Measurements from ENCODE around the gene MSRB1. TPM values are rescaled to one million over a fixed set of nuclear protein-coding genes. Genes with fewer than 3 reads are reported as not detected.
"Not testable (repeated sequence)": the region's sequence is repeated elsewhere in the genome, so short reads cannot be mapped to it uniquely, and the experiment has no call there.

MSRB1 gene
- total RNA-seq, 1 donor, result 40.1 TPM

- DNase-seq (ENCODE audit: low read depth in 2 of 3, low spot score in 2 of 3), result no peak
Measured at GRCh38 chr16:1903845-1904840, 38.9 kb downstream of the MSRB1 start.

DNA sequence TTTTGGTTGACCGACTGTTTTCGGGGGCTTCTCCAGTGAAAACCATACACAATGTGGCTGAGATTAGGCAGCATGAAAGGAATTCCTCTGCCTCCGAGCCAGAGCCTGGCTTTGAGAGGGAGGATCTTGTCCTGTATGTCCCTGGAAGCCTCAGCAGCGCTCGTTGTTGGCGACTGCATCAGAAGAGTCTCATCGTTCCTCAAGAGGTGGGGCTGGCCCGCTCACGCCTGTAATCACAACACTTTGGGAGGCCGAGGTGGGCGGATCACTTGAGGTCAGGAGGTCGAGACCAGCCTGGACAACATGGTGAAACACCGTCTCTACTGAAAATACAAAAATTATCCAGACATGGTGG, 39.8 kb downstream of the MSRB1 start:
- DNase-seq (ENCODE audit: low read depth in 2 of 3, low spot score in 2 of 3), result no peak

GRCh38 chr16:1902547-1903219, 40.3 kb downstream of the MSRB1 start:
- DNase-seq (ENCODE audit: low read depth in 2 of 3, low spot score in 2 of 3), result no peak

GRCh38 chr16:1900452-1900774, 42.6 kb downstream of the MSRB1 start:
- no peak for DNase-seq (ENCODE audit: low read depth in 2 of 3, low spot score in 2 of 3)

GRCh38 chr16:1899641-1900451, 43.2 kb downstream of the MSRB1 start:
- no peak for DNase-seq (ENCODE audit: low read depth in 2 of 3, low spot score in 2 of 3)

- DNase-seq (ENCODE audit: low read depth in 2 of 3, low spot score in 2 of 3), result not testable (repeated sequence)
Measured at GRCh38 chr16:1897692-1898091, 45.3 kb downstream of the MSRB1 start.

DNA sequence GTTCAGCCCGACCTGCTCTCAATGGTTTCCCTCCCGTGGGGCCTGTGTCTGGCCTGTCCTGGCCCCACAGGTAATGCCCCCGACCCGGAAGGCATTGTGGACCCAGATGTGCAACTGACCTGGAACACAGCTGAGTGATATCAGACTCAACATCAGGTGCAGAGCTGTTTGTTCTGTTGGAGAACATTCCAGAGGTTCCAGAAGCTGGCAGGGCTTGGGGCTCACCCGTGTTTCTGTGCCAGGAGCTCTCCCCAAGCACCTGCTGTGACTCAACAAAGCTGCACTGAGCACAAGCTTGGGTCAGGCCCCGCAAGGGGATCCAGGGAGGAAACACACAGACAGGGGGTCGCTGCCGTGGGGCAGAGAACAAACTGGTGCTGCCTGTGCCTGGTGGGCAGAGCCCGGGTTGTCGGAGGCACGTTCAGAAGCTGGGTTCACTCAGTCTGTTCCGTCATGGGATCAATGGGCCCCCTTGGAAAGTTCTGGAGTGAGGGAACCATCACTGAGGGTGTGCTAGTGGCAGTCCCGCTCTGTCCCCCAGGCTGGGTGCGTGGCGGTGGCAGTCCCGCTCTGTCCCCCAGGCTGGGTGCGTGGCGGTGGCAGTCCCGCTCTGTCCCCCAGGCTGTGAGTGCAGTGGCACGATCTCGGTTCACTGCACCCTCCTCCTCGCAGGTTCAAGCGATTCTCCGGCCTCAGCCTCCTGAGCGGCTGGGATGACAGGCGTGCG, 46.9 kb downstream of the MSRB1 start:
- DNase-seq (ENCODE audit: low read depth in 2 of 3, low spot score in 2 of 3), result no peak

DNA sequence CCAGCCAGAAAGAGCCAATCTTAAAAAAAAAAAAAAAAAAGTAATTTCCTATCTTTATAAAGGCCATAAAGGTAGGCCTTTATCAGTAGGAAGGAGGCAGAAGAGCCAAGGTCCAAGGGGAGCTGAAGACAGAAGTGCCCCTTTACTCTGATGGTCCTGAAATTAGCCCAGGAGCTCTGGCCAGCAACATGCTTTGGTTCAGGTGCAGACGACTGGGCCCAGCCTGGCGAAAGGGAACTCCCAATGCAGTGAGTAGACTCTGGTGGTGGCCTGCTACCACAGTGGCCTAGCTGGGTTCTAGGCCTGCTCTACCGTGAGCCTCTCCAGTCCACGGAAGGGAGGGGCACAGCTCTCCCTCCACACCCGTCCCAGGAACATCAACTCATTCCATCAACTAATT, 47.9 kb downstream of the MSRB1 start:
- DNase-seq (ENCODE audit: low read depth in 2 of 3, low spot score in 2 of 3), result no peak

DNA sequence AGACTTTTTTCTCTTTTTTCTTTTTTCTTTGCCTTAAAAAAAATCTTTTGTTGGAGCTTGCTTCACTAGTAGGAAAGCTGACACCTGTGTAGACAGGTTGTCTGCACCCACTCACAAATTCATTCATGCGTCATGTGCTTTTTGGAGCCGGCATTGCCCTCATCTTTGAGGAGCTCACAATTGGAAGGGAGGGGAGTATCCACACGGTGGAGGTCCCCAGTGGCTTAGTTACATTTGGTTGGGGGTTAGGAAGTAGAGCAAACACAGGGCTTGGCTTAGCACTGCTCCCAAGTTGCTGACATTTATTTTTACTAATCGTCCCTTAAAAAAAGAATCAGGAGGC, 52.3 kb downstream of the MSRB1 start:
- no peak for DNase-seq (ENCODE audit: low read depth in 2 of 3, low spot score in 2 of 3)

GRCh38 chr16:1890024-1890707, 52.8 kb downstream of the MSRB1 start:
- DNase-seq (ENCODE audit: low read depth in 2 of 3, low spot score in 2 of 3), result no peak

Small RNAs within 50 kb of the gene (small RNA-seq; reads per million reads assigned to genes)
- not detected for gene AC005363.2
- not detected for gene SNORA10
- gene SNORA64, result not detected

Other genes starting within 250 kb of the MSRB1 start
- 179 TPM for gene MAPK8IP3, start 237.0 kb downstream of the MSRB1 start, total RNA-seq
- gene NME3, start 171.7 kb downstream of the MSRB1 start, total RNA-seq, result 46.3 TPM
- 17.2 TPM for gene EME2, start 170.4 kb downstream of the MSRB1 start, total RNA-seq
- 80.8 TPM for gene MRPS34, start 170.1 kb downstream of the MSRB1 start, total RNA-seq
- gene SPSB3, start 160.6 kb downstream of the MSRB1 start, total RNA-seq, result 102 TPM
- gene NUBP2, start 160.2 kb downstream of the MSRB1 start, total RNA-seq, result 75.9 TPM
- gene IGFALS, start 149.5 kb downstream of the MSRB1 start, total RNA-seq, result 0.81 TPM
- gene HAGH, start 116.4 kb downstream of the MSRB1 start, total RNA-seq, result 46.6 TPM
- gene FAHD1, start 116.0 kb downstream of the MSRB1 start, total RNA-seq, result 46.6 TPM
- 0.54 TPM for gene MEIOB, start 71.0 kb downstream of the MSRB1 start, total RNA-seq
- not detected for gene HS3ST6, start 24.8 kb downstream of the MSRB1 start, total RNA-seq
- gene RPL3L, start 11.5 kb upstream of the MSRB1 start, total RNA-seq, result not detected
- gene NDUFB10, start 16.3 kb upstream of the MSRB1 start, total RNA-seq, result 138 TPM
- 14,735 TPM for gene RPS2, start 21.6 kb upstream of the MSRB1 start, total RNA-seq
- gene RNF151, start 23.7 kb upstream of the MSRB1 start, total RNA-seq, result 0.54 TPM
- 62.7 TPM for gene TBL3, start 28.9 kb upstream of the MSRB1 start, total RNA-seq
- gene NOXO1, start 38.3 kb upstream of the MSRB1 start, total RNA-seq, result not detected
- gene GFER, start 41.0 kb upstream of the MSRB1 start, total RNA-seq, result 14.5 TPM
- 4.3 TPM for gene SYNGR3, start 46.8 kb upstream of the MSRB1 start, total RNA-seq
- gene ZNF598, start 66.6 kb upstream of the MSRB1 start, total RNA-seq, result 34.7 TPM
- gene NPW, start 76.6 kb upstream of the MSRB1 start, total RNA-seq, result 3.8 TPM
- 8.6 TPM for gene NHERF2, start 83.7 kb upstream of the MSRB1 start, total RNA-seq
- 73.2 TPM for gene NTHL1, start 104.6 kb upstream of the MSRB1 start, total RNA-seq
- gene TSC2, start 104.8 kb upstream of the MSRB1 start, total RNA-seq, result 71.1 TPM
- 125 TPM for gene PKD1, start 192.7 kb upstream of the MSRB1 start, total RNA-seq
- gene RAB26, start 205.4 kb upstream of the MSRB1 start, total RNA-seq, result 0.27 TPM
- gene TRAF7, start 212.6 kb upstream of the MSRB1 start, total RNA-seq, result 90.5 TPM